ENCODE results near the gene ACTL8. TPM values are rescaled to one million over a fixed set of nuclear protein-coding genes. Genes with fewer than 3 reads are reported as not detected.
A peak's percentile ranks its signal among the peaks of the same experiment; 100 is the strongest.

ACTL8 gene
- polyA plus RNA-seq, 2 of the 4 experiments (the other 2 are of a cell fraction), result 0.30 to 1.3 TPM

- H3K9me3 ChIP-seq, result no peaks in the 10 kb centered on the region
- DNase-seq (ENCODE audit: low read depth in 1 of 2, low spot score in 1 of 2), result no peak
- H3K4me2 ChIP-seq, result no peak overlapping the region
- peaks cover 12% of the 10 kb centered on the region for H3K4me1 ChIP-seq
- ATAC-seq, result no peak
- H3K27ac ChIP-seq, result no peak overlapping the region
- POLR2A ChIA-PET, result no interaction called here
- no peak overlapping the region for H3K4me3 ChIP-seq
- 64% methylated on average over 2 of the region's 2 CpGs for WGBS (ENCODE audit: missing lambda C conversion rate)
- TF ChIP-seq, protein P1, sequence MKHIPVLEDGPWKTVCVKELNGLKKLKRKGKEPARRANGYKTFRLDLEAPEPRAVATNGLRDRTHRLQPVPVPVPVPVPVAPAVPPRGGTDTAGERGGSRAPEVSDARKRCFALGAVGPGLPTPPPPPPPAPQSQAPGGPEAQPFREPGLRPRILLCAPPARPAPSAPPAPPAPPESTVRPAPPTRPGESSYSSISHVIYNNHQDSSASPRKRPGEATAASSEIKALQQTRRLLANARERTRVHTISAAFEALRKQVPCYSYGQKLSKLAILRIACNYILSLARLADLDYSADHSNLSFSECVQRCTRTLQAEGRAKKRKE (CRISPR knock-in tag; IDR thresholded peaks at IDR 0.05; ENCODE audit: low read depth), result no peak
- TF ChIP-seq HOXB5 (CRISPR knock-in tag; IDR thresholded peaks at IDR 0.05) (no peak), NPAS2 (CRISPR knock-in tag; IDR thresholded peaks at IDR 0.05; ENCODE audit: borderline replicate concordance) (no peak), CBX8 (IDR thresholded peaks at IDR 0.05) (no peak), NR3C1 (IDR thresholded peaks at IDR 0.05) (no peak), RCOR1 (IDR thresholded peaks at IDR 0.05; ENCODE audit: low read depth, low read length) (no peak), CHD2 (IDR thresholded peaks at IDR 0.05; ENCODE audit: low read length, partially characterized antibody) (no peak), FOSL2 (IDR thresholded peaks at IDR 0.05) (no peak), FOSL2 (CRISPR knock-in tag; IDR thresholded peaks at IDR 0.05) (no peak), HOXA7 (CRISPR knock-in tag; IDR thresholded peaks at IDR 0.05) (no peak), SREBF2 (IDR thresholded peaks at IDR 0.05) (no peak), KDM1A (IDR thresholded peaks at IDR 0.05; ENCODE audit: low read depth) (no peak)
- CTCF ChIA-PET, result no interaction called here
- FAIRE-seq, result no peak
These were observed 107.0 kb downstream of the ACTL8 start for GRCh38 chr1:17862121-17862520.

- no peak for FAIRE-seq
- H3K4me2 ChIP-seq, result peak overlapping the region; percentile 58
- H3K4me3 ChIP-seq, result no peak overlapping the region
- TF ChIP-seq CBX2 (IDR thresholded peaks at IDR 0.05; ENCODE audit: borderline replicate concordance, low read depth) (no peak), JUN (IDR thresholded peaks at IDR 0.05) (peak in 1 of 2 experiments; percentile 50; a peak in 1 of 5 replicates), PHF8 (IDR thresholded peaks at IDR 0.05; ENCODE audit: borderline replicate concordance, low read depth) (no peak), EP300 (IDR thresholded peaks at IDR 0.05) (0 out of 5 replicates have a peak, but pooled peaks of 1 of the 2 experiments have one; percentile 12), MAX (IDR thresholded peaks at IDR 0.05) (peak; percentile 20; the same call in 1 of the 2 replicates), HOXB13 (CRISPR knock-in tag; IDR thresholded peaks at IDR 0.05; ENCODE audit: low read depth) (no peak), HES2 (IDR thresholded peaks at IDR 0.05) (0 out of 2 replicates have a peak, but pooled peaks have one; percentile 33), FOSL2 (IDR thresholded peaks at IDR 0.05) (peak; percentile 80), FOSL2 (CRISPR knock-in tag; IDR thresholded peaks at IDR 0.05) (peak; percentile 84), MAFK (IDR thresholded peaks at IDR 0.05; ENCODE audit: partially characterized antibody) (peak; percentile 96), JUNB (IDR thresholded peaks at IDR 0.05) (peak; percentile 72), RARB (CRISPR knock-in tag; IDR thresholded peaks at IDR 0.05) (no peak), CEBPB (IDR thresholded peaks at IDR 0.05) (peak; percentile 79 to 92; a peak in 3 of 4 replicates)
- ChIA-PET POLR2A (no interaction called here), CTCF (no interaction called here)
- WGBS (ENCODE audit: missing lambda C conversion rate), result 46% methylated on average over 9 of the region's 9 CpGs
- peak; percentile 90 to 93 for ATAC-seq
- H3K27ac ChIP-seq, result peak overlapping the region; percentile 76 to 93
- 0 out of 3 replicates have a peak, but pooled peaks cover 5% of the 10 kb centered on the region for H3K9me3 ChIP-seq
- DNase-seq (ENCODE audit: low read depth in 1 of 2, low spot score in 1 of 2), result peak; percentile 28 to 51
- peaks cover 12% of the 10 kb centered on the region for H3K4me1 ChIP-seq
These were observed 111.0 kb downstream of the ACTL8 start for GRCh38 chr1:17865912-17866739.

- peak overlapping the region; percentile 58; the same call in 2 of the 3 replicates for H3K4me2 ChIP-seq
- ATAC-seq (no peak), FAIRE-seq (no peak), DNase-seq (ENCODE audit: low read depth in 1 of 2, low spot score in 1 of 2) (no peak)
- H3K4me3 ChIP-seq, result no peak overlapping the region
- ChIA-PET POLR2A (no interaction called here), CTCF (no interaction called here)
- H3K4me1 ChIP-seq, result peaks cover 12% of the 10 kb centered on the region
- H3K9me3 ChIP-seq, result 0 out of 3 replicates have a peak, but pooled peaks cover 5% of the 10 kb centered on the region
- TF ChIP-seq EHF (CRISPR knock-in tag; IDR thresholded peaks at IDR 0.05) (no peak), HOXB5 (CRISPR knock-in tag; IDR thresholded peaks at IDR 0.05) (no peak), FOSL2 (IDR thresholded peaks at IDR 0.05) (no peak), FOSL2 (CRISPR knock-in tag; IDR thresholded peaks at IDR 0.05) (no peak), ZFP36 (IDR thresholded peaks at IDR 0.05; ENCODE audit: borderline replicate concordance, partially characterized antibody) (peak; percentile 73), MAX (IDR thresholded peaks at IDR 0.05) (no peak; the same call in 1 of the 2 replicates), E2F6 (IDR thresholded peaks at IDR 0.05; ENCODE audit: borderline replicate concordance, low read depth) (no peak)
- TF ChIP-seq, protein P2, sequence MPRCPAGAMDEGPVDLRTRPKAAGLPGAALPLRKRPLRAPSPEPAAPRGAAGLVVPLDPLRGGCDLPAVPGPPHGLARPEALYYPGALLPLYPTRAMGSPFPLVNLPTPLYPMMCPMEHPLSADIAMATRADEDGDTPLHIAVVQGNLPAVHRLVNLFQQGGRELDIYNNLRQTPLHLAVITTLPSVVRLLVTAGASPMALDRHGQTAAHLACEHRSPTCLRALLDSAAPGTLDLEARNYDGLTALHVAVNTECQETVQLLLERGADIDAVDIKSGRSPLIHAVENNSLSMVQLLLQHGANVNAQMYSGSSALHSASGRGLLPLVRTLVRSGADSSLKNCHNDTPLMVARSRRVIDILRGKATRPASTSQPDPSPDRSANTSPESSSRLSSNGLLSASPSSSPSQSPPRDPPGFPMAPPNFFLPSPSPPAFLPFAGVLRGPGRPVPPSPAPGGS (IDR thresholded peaks at IDR 0.05), result no peak
- peak overlapping the region; percentile 26 to 93; a peak in 4 of 6 replicates for H3K27ac ChIP-seq
- 52% methylated on average over 3 of the region's 3 CpGs for WGBS (ENCODE audit: missing lambda C conversion rate)
These were observed 111.6 kb downstream of the ACTL8 start for GRCh38 chr1:17866740-17867029.
